Psoas muscle (tissue), 8 donors: ENCODE results near the gene PCSK5. TPM values are rescaled to one million over a fixed set of nuclear protein-coding genes. Genes with fewer than 3 reads are reported as not detected.

Source experiments
- ATAC-seq, 4 donors: fragments of 200-7000 bp; cut with Tn5 transposase; one replicate each; pipeline ENCODE4 v1.9.1; 2020; ENCODE audit warnings: moderate library complexity in 3 of 4, mild to moderate bottlenecking in 2 of 4
- DNase-seq, 2 donors: peaks; one replicate each; pipeline ENCODE4 v3.0.0-alpha.2; 2020
- H3K27ac ChIP-seq: fragments of 200-600 bp; one replicate; pipeline ENCODE4 v1.8.0; 2022
- H3K27me3 ChIP-seq, 3 donors: fragments of 200-600 bp in 1 of 3; one replicate each; pipeline versions ENCODE4 v1.6.1 to v1.8.0; 2013 to 2022; ENCODE audit warnings: low read length in 2 of 3, mild to moderate bottlenecking in 2 of 3, moderate library complexity in 1 of 3; ENCODE audit not compliant: insufficient read depth in 3 of 3
- H3K36me3 ChIP-seq, 2 donors: fragments of 200-600 bp in 1 of 2; one replicate each; pipeline versions ENCODE4 v1.6.1 to v1.8.0; 2013 to 2022; ENCODE audit warnings: low read depth in 1 of 2, mild to moderate bottlenecking in 1 of 2, moderate library complexity in 1 of 2; ENCODE audit not compliant: insufficient read depth in 1 of 2
- H3K4me1 ChIP-seq: fragments of 200-600 bp; one replicate; pipeline ENCODE4 v1.8.0; 2022
- H3K4me3 ChIP-seq: fragments of 200-600 bp; one replicate; pipeline ENCODE4 v1.8.0; 2022; ENCODE audit warnings: mild to moderate bottlenecking
- H3K9me3 ChIP-seq: fragments of 200-600 bp; one replicate; pipeline ENCODE4 v1.8.0; 2022
- WGBS, 3 donors: extraction: QIAGEN DNeasy Blood & Tissue Kit; methylation state at CpG; one replicate each; pipeline versions ENCODE4 v1.1.6 to v1.1.7; 2013; 5-methylcytosine and 5-hydroxymethylcytosine counted together
- intact Hi-C, 2 donors: fragments of 100-400 bp; cut with DNase I; formaldehyde crosslinking; loops; one replicate each; pipeline versions ENCODE4 v1.11.0 to v1.14.2; 2022
- polyA plus RNA-seq, 3 donors: library from polyadenylated mRNA; stranded (reverse); fragments of 200-250 nt; gene quantifications; one replicate each; pipeline ENCODE4 v1.2.3, GENCODE V29; 2013
- total RNA-seq, 4 donors: library from RNA; stranded (reverse); fragmentation: NEBNext Ultra II Directional in 2 of 4; extraction: Animal tissue kit (Norgen Biotek cat#: 25700) in 2 of 4; gene quantifications; one replicate each; pipeline versions ENCODE4 v1.2.1 to v1.2.4, GENCODE V29; 2021 to 2023
- TF ChIP-seq, protein P1 (sequence below): fragments of 200-600 bp; IDR thresholded peaks from one replicate; pipeline ENCODE4 v1.8.0; 2022; ENCODE audit warnings: antibody characterized with exemption
- donor health status: healthy with polysubstance abuse.
- donor health status: DM: no; HTN: no; CAD: no; lungs with moderate emphysema.
- donor health status: Bipolar disorder and iron deficiency.
- donor health status: healthy.
- donor health status: DM: yes; HTN: yes; CAD: no.
- donor health status: DM: no; HTN: no; CAD: no.
- donor health status: DM: no; HTN: no; CAD: no.
- donor health status: DM: yes; HTN: yes; CAD: no.

PCSK5 gene
- total and polyA plus RNA-seq, 7 donors = 0.75 to 4.4 (median 2.3) TPM

DNA sequence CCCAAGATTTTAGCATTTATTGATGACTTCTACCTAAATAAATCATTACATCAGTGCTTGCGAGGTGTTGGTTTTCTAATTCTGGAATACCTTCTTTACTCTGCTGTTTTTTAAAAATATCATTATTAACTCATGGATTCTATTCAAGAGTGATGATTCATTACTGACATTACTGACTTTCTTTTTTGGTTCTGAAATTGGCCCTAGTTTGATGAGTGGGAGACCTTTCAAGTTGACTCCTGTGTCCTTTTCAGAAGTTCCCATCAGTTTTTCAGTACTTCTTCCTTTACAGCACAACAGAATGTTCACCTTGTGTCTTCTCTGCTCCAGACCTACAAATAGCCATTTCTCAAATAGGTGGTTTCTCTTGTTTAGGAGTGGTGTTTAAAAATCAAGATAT, 114.1 kb downstream of the PCSK5 start:
- H3K4me1 ChIP-seq = no peaks in the 10 kb centered on the region
- no peaks in the 10 kb centered on the region for H3K27me3 ChIP-seq
- 81 to 100% (median 96%) methylated on average over 1 of the region's 1 CpG for WGBS, 3 donors
- TF ChIP-seq, protein P1, sequence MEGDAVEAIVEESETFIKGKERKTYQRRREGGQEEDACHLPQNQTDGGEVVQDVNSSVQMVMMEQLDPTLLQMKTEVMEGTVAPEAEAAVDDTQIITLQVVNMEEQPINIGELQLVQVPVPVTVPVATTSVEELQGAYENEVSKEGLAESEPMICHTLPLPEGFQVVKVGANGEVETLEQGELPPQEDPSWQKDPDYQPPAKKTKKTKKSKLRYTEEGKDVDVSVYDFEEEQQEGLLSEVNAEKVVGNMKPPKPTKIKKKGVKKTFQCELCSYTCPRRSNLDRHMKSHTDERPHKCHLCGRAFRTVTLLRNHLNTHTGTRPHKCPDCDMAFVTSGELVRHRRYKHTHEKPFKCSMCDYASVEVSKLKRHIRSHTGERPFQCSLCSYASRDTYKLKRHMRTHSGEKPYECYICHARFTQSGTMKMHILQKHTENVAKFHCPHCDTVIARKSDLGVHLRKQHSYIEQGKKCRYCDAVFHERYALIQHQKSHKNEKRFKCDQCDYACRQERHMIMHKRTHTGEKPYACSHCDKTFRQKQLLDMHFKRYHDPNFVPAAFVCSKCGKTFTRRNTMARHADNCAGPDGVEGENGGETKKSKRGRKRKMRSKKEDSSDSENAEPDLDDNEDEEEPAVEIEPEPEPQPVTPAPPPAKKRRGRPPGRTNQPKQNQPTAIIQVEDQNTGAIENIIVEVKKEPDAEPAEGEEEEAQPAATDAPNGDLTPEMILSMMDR = no peak
- no peak overlapping the region for H3K27ac ChIP-seq
- H3K36me3 ChIP-seq = no peaks in the 10 kb centered on the region
- H3K9me3 ChIP-seq = no peaks in the 10 kb centered on the region
- H3K4me3 ChIP-seq = no peak overlapping the region
- DNase-seq (no peak), ATAC-seq (no peak)
- intact Hi-C loops = no loop called here

DNA sequence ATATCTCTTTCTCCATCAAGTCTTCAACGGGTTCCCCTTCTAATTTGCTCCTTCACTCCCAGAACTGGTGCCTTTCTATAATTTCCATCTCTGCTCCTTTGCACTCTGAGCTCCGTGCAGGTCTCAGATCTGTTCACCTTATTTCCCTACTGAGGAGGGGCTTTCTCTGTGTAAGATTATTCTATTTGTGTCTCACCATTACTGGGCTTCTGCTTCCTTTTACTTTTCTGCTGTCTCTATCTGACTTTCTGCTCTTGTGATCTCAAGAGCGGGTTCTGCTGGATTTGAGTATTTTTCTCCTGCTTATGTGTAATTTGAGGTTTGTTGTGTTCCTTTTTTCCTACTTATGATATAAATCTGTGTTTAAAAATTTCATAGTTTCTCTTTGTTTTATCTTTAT, 117.5 kb downstream of the PCSK5 start:
- DNase-seq = no peak
- Histone ChIP-seq H3K9me3 (no peaks in the 10 kb centered on the region), H3K36me3 (no peaks in the 10 kb centered on the region), H3K4me3 (no peak overlapping the region), H3K27me3 (no peaks in the 10 kb centered on the region), H3K27ac (no peak overlapping the region), H3K4me1 (no peaks in the 10 kb centered on the region)
- WGBS, 3 donors = 90 to 95% (median 92%) methylated on average over 3 of the region's 3 CpGs
- no peak for ATAC-seq
- intact Hi-C loops = no loop called here
- TF ChIP-seq, protein P1 = no peak

DNA sequence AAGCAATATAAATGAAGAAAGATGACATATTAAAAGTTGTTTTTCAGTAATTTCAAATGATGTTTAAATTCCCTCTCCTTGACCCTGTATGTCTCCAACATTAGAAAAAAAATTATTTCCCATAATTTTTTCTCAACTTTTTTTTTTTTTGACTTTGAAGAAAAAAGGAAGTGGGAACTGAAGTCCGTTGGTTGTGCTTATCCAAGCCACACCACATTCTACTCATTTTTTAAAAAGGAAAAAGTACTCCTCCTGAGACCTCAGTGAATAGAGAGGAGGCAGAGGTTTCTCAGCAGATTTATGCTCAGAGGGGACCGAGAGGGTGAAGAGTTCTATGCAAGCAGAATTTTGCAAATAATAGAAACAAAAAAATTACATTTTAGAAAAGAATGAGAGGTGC, 123.3 kb downstream of the PCSK5 start:
- H3K9me3 ChIP-seq = no peaks in the 10 kb centered on the region
- no peak overlapping the region for H3K27ac ChIP-seq
- ATAC-seq (no peak), DNase-seq (no peak)
- no peaks in the 10 kb centered on the region for H3K4me1 ChIP-seq
- H3K4me3 ChIP-seq = no peak overlapping the region
- TF ChIP-seq, protein P1 = no peak
- H3K27me3 ChIP-seq = no peaks in the 10 kb centered on the region
- 68 to 75% (median 73%) methylated on average over 2 of the region's 2 CpGs for WGBS, 3 donors
- no peaks in the 10 kb centered on the region for H3K36me3 ChIP-seq
- intact Hi-C loops = no loop called here

DNA sequence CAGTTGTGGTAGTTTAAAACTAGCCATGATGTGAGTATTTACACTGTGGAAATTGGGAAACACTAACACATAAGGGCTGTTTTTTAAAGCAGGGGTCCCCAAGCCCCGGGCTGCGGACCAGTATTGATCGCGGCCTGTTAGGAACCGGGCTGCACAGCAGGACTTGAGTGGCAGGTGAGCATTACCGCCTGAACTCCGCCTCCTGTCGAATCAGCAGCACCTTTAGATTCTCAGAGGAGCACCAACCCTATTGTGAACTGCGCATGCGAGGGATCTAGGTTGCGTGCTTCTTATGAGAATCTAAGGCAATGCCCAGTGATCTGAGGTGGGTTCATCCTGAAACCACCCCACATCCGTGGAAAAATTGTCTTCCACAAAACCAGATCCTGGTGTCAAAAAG, 127.8 kb downstream of the PCSK5 start:
- no peaks in the 10 kb centered on the region for H3K36me3 ChIP-seq

DNA sequence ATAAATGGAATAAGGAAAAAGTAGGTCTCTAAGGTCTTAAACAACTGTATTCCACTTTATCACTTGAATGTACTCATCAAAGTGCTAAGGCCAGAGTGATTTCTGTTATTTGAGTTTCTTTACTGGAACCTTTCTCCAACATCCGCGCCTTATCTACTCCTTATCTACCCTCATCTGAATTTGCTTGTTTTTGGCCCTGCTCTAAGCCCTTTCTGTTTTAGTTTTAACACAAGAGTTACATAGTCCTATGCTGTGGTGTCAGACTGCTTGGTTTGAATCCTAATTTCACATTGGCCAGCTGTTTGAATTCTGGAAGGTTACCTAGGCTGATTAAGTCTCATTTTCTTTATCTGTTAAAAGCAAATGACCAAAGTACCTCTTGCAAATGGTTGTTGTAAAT, 128.3 kb downstream of the PCSK5 start:
- WGBS, 3 donors = 77 to 89% (median 82%) methylated on average over 2 of the region's 2 CpGs
- H3K4me3 ChIP-seq = no peak overlapping the region
- no peak overlapping the region for H3K27ac ChIP-seq
- DNase-seq (no peak), ATAC-seq (no peak)
- intact Hi-C loops = no loop called here
- no peaks in the 10 kb centered on the region for H3K27me3 ChIP-seq
- no peaks in the 10 kb centered on the region for H3K4me1 ChIP-seq
- H3K9me3 ChIP-seq = no peaks in the 10 kb centered on the region
- TF ChIP-seq, protein P1 = no peak
- no peaks in the 10 kb centered on the region for H3K36me3 ChIP-seq

More for the DNA sequence above, 127.8 kb downstream of the PCSK5 start:
- no peak for ATAC-seq
- Histone ChIP-seq H3K4me1 (no peaks in the 10 kb centered on the region), H3K9me3 (no peaks in the 10 kb centered on the region), H3K27ac (no peak overlapping the region), H3K27me3 (no peaks in the 10 kb centered on the region), H3K4me3 (no peak overlapping the region)
- DNase-seq = no peak
- 88 to 91% (median 89%) methylated on average over 12 of the region's 12 CpGs for WGBS, 3 donors
- intact Hi-C loops = no loop called here
- TF ChIP-seq, protein P1 = no peak
